Stimulated activated naive CD4-positive, alpha-beta T cell (primary cell): Measurements from ENCODE around the gene PSMB8.
A peak's percentile ranks its signal among the peaks of the same experiment; 100 is the strongest.

Experiments
- DNase-seq, 6 experiments: peaks; one replicate each; lab custom pipeline; 2025; lab: John Stamatoyannopoulos, UW

The PSMB8 gene

GRCh38 chr6:32857156-32857891 lies 13.5 kb upstream of the PSMB8 start:
- DNase-seq, result no peak

GRCh38 chr6:32855467-32856174 lies 11.8 kb upstream of the PSMB8 start:
- no peak for DNase-seq

GRCh38 chr6:32854376-32855178 lies 10.7 kb upstream of the PSMB8 start:
- peak in 4 of 6 experiments; percentile 41 to 66 (median 58) for DNase-seq

- peak; percentile 92 to 99 (median 96) for DNase-seq
Measured at GRCh38 chr6:32853541-32854375, 9.9 kb upstream of the PSMB8 start, which contains the start of the genes PSMB9 and TAP1. Gene PSMB9, plus strand, starts transcription at chr6:32854192. Its CDS starts 38 bp downstream, at chr6:32854230. Gene TAP1, minus strand, starts transcription at chr6:32853704. Its CDS starts 68 bp downstream, at chr6:32853636.

GRCh38 chr6:32852844-32853540 lies 9.1 kb upstream of the PSMB8 start:
- DNase-seq, result peak in 5 of 6 experiments; percentile 55 to 65 (median 60)

- DNase-seq, result peak in 1 of 6 experiments; percentile 26
Measured at GRCh38 chr6:32852018-32852843, 8.4 kb upstream of the PSMB8 start.

- DNase-seq, result no peak
Measured at GRCh38 chr6:32851025-32851424, 7.2 kb upstream of the PSMB8 start.

- DNase-seq, result no peak
Measured at GRCh38 chr6:32849126-32849525, 5.3 kb upstream of the PSMB8 start.

GRCh38 chr6:32847795-32848194 lies 3.9 kb upstream of the PSMB8 start:
- no peak for DNase-seq

GRCh38 chr6:32847004-32847403 lies 3.2 kb upstream of the PSMB8 start:
- no peak for DNase-seq

GRCh38 chr6:32845384-32845884 lies 1.6 kb upstream of the PSMB8 start:
- DNase-seq, result peak in 5 of 6 experiments; percentile 22 to 61 (median 31)

GRCh38 chr6:32844839-32845383 lies 1.1 kb upstream of the PSMB8 start:
- DNase-seq, result peak in 2 of 6 experiments; percentile 49 to 70

GRCh38 chr6:32843331-32843978 lies 392 bp downstream of the PSMB8 start:
- DNase-seq, result peak in 1 of 6 experiments; percentile 36

GRCh38 chr6:32842690-32843089 lies 1.2 kb downstream of the PSMB8 start:
- DNase-seq, result no peak

GRCh38 chr6:32842021-32842650 lies 1.7 kb downstream of the PSMB8 start:
- no peak for DNase-seq

GRCh38 chr6:32840604-32841246 lies 3.1 kb downstream of the PSMB8 start:
- peak in 3 of 6 experiments; percentile 2 to 11 (median 3) for DNase-seq

GRCh38 chr6:32839356-32839755 lies 4.5 kb downstream of the PSMB8 start:
- no peak for DNase-seq
